ENCODE measurements around the gene CHCHD6. TPM values are rescaled to one million over a fixed set of nuclear protein-coding genes. Genes with fewer than 3 reads are reported as not detected.

CHCHD6 gene
- total RNA-seq, 1 donor from 2014 or later: 3.7 TPM

- peak; percentile 91 for DNase-seq
These were observed 222.8 kb downstream of the CHCHD6 start for GRCh38 chr3:126926684-126927400.

- DNase-seq: no peak
These were observed 223.3 kb downstream of the CHCHD6 start for GRCh38 chr3:126927401-126927750.

GRCh38 chr3:126927846-126928245, 223.8 kb downstream of the CHCHD6 start:
- DNase-seq: peak; percentile 39

GRCh38 chr3:126928921-126929474, 225.0 kb downstream of the CHCHD6 start:
- no peak for DNase-seq

- DNase-seq: no peak
These were observed 227.0 kb downstream of the CHCHD6 start for GRCh38 chr3:126930936-126931600.

- no peak for DNase-seq
These were observed 227.8 kb downstream of the CHCHD6 start for GRCh38 chr3:126931806-126932187.

GRCh38 chr3:126932188-126932931, 228.3 kb downstream of the CHCHD6 start:
- DNase-seq: peak; percentile 70

GRCh38 chr3:126934031-126934531, 230.0 kb downstream of the CHCHD6 start:
- no peak for DNase-seq

GRCh38 chr3:126934991-126935390, 231.0 kb downstream of the CHCHD6 start:
- DNase-seq: no peak

- DNase-seq: no peak
These were observed 231.9 kb downstream of the CHCHD6 start for GRCh38 chr3:126935756-126936509.

GRCh38 chr3:126936853-126937425, 232.9 kb downstream of the CHCHD6 start:
- DNase-seq: peak; percentile 39

GRCh38 chr3:126937533-126937932, 233.5 kb downstream of the CHCHD6 start:
- no peak for DNase-seq

GRCh38 chr3:126937973-126938372, 233.9 kb downstream of the CHCHD6 start:
- DNase-seq: peak; percentile 28

GRCh38 chr3:126938520-126939337, 234.7 kb downstream of the CHCHD6 start:
- DNase-seq: no peak

GRCh38 chr3:126939338-126939718, 235.3 kb downstream of the CHCHD6 start:
- peak; percentile 65 for DNase-seq

GRCh38 chr3:126939733-126940132, 235.7 kb downstream of the CHCHD6 start:
- DNase-seq: no peak

GRCh38 chr3:126941721-126942270, 237.8 kb downstream of the CHCHD6 start:
- DNase-seq: no peak

GRCh38 chr3:126944089-126944965, 240.3 kb downstream of the CHCHD6 start:
- no peak for DNase-seq

- DNase-seq: no peak
These were observed 241.2 kb downstream of the CHCHD6 start for GRCh38 chr3:126945171-126945721.
